NCI-H2196 (cell line): ENCODE data around the gene PARVB.

Experiments
- DNase-seq: peaks from one replicate; lab custom pipeline; 2025; ENCODE audit not compliant: unreplicated experiment; lab: John Stamatoyannopoulos, UW

PARVB gene, protein sequence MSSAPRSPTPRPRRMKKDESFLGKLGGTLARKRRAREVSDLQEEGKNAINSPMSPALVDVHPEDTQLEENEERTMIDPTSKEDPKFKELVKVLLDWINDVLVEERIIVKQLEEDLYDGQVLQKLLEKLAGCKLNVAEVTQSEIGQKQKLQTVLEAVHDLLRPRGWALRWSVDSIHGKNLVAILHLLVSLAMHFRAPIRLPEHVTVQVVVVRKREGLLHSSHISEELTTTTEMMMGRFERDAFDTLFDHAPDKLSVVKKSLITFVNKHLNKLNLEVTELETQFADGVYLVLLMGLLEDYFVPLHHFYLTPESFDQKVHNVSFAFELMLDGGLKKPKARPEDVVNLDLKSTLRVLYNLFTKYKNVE

DNA sequence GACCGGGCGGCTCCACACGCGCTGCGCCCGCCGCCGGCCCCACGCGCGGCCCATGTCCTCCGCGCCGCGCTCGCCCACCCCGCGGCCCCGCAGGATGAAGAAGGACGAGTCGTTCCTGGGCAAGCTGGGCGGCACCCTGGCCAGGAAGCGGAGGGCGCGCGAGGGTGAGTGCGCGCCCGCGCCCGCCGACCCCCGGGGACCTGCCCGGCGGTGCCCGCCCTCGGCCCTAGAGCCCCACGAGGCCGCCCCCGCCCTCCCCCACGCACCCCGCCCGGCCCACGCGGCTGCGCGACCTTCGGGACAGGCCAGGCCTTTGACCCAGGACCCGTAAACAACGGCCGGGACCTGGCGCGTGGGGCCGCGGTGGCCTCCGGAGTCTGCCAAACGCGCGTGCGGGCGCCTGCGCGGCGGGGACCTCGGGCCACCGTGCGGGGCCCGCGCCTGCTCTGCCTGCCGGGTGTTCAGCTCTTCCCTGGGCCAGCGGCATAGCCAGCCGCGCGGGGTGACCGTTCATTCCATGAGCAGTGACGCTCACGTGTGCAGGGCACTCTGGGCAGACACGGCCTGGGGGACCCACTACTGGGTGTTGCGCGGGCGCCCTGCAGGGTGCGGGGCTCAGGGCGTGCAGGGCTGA is at the start of gene PARVB:
TSS of gene PARVB (plus strand) at position 15 of the 634 bp plus-strand sequence. CDS start at position 53, 38 bp downstream.
- DNase-seq, result no peak

DNA sequence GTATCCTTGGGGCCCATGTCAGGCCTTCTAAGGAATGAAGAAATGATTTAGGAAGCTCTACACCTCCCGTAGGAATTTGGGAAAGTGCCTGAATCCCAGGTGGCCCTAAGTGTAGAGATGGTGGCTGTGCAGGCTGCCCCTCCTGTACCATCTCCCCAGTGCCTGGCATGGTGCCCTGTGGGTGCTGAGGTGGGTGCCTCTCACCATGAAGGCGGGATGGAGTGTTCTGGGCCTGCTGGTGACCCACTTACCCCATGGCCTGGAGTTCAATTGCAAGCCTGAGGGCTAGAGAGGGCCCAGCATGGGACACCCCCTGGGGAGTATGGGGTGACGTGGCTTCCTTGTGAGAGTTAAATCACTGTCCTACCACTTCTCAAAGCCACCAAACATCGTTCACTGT is 49.1 kb upstream of the PARVB start:
- DNase-seq, result no peak

DNA sequence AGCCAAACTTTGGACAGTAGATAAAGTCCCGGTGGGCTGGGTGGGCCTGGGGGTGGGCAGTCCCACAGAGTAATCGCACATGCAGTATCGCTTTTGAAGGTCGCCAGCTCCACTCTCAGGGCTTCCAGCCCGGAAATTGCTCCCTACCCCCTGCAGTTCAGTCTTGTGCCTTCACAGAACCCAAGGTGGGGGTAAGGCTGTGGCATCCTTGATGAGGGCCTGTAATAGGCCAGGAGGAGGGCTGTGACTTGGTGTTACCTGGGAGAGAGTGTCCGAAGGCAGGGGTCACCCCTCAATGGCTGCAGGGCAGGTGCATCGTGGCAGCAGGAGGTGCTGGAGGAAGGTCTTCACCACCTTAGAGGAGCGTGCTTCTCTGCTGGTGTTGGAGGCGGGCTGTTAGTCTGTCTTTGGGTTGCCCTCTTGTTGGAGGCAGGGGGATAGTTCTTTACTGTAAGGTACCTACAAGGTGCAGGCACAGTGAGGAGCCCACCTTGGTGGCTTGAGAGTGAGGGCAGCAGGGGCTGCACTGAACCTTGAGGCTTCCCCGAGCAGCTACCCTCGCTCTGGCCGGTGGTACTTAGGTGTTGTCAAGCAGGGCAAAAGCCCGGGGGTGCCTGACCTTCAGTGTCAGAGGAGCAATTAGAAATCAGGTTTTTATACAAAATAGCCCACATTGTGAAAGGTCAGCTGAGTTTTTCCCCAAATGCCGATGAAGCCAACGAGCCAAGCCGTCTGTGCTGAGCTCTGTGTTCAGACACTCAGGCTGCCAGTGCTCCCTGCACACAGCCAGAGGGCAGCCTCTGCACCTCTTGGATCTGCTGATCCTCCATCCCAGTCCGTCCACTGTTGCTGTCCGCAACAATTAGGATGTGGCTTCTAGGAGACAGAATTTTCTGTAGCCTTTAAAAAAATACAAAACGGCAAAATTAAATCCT is 47.0 kb upstream of the PARVB start:
- no peak for DNase-seq

DNA sequence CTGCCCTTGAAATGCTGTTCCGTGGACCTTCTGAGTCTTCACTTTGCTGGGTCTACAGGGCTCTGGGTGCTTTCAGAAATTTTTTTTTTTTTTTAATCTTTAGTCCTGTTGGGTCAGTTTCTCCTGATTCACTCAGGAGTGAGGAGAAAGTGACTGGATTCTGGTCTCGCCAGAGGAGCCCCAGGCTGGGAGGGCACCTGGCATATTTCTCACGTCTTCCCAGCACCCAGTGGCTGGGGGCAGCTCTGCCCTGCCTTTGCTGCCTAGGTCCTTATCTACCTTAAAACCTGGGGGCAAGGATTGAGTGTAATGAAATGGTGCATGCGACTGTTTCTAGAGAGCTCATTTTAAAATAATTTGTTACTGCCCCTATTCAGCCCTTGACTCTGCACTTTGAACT is 45.5 kb upstream of the PARVB start:
- no peak for DNase-seq

DNA sequence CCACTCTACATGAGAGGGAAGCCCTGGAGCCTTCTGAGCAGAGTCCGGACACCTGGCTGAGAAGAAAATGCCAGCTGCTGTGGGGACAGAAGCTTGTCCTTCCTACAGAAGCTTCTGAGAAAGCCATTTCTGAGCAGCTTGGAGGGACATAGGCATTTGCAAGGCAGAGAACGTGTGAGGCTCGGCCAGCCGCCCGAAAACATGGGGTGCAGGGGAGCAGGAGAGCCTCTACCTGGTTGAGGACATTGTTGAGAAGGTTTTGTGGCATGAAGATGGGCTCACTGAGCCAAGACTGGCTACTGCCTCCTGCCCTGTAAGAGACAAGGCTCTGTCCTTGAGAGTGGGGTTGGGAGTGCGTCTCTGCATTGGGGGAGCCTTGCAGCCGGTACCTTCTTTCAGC is 43.5 kb upstream of the PARVB start:
- DNase-seq, result no peak

DNA sequence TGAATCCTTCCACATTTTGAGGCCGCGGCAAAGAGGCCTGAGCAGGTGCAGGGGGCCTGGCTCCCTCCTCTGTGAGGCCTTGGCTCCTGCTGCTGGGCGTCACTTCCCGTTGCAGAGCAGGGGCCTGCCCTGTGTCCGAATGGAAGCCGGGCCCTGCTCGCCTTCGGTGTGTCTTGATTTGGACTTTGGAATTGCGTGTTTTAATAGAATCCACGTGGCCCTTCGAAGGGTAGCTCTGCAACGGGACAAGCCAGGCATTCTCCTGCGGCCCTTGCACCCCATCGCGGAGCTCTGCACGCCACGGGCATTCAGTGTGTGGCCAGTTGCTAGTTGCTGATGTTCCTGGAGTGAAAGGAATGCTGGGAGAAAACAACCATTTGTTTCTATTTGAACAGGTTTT is 43.1 kb upstream of the PARVB start:
- no peak for DNase-seq

DNA sequence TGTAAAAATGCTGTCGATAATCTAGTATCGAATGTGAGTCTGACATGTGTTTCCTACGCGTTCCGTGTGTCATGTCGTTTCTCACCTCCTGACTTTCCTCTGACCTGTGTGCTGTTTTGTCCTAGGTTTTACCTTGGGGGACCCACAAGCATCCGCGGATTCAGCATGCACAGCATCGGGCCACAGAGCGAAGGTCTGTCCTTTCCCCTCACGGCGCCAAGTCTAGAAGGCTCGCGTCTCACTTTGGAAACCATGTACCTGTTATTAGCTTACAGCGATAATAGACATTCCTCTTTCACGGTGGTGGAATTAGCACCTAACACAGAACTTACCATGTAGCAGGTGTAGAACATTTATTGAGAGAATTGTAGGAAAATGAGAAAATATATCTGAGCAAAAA is 40.3 kb upstream of the PARVB start:
- DNase-seq, result no peak

DNA sequence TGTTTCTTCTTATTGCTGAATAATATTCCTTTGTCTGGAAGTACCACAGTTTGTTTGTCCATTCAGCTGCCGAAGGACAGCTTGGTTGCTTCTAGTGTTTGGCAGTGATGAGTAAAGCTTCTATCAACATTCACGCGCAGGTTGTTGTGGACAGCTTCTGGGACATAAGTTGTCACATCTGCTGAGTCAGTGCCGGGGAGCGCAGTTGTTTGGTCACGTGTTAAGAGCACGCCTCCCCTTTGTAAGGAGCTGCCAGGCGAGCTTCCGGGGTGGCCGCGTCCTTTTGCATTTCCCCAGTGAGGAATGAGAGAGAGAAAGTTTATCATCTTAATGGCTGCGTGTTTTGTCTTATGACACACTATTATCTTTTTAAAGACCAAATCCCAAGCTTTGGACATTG is 38.6 kb upstream of the PARVB start:
- no peak for DNase-seq

DNA sequence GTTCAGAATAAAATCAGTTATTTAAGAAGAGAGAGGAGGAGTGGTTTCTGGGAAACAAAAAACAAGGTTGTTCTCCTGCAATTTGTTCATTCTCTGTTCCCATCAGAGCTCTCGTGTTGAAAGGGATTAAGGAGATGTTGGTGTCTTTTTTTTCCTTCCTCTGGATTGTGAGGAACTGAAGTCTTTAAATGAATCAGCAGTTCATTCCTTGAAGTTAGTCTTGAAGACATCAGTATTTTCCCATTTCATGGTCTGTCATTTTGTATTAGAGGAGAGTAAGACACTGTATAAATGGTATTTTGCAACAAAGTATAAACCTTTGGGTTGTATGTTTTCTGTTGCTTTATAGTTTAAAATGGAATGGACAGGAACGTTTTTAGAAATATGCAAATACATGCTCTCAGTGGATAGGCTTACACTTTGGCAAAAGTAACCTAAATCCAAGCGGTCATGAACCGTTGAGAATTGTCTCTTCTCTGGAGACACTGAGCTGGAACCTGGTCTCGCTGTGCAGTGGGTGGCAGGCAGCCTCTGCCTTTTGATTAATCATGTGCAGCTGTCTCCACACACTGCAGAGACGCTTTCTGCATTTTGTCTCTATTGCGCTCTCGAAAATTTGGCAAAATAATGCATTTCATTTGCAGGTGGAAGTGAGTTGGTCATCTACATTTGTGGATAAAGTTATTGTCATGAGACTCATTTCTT is 35.8 kb upstream of the PARVB start:
- DNase-seq, result no peak

DNA sequence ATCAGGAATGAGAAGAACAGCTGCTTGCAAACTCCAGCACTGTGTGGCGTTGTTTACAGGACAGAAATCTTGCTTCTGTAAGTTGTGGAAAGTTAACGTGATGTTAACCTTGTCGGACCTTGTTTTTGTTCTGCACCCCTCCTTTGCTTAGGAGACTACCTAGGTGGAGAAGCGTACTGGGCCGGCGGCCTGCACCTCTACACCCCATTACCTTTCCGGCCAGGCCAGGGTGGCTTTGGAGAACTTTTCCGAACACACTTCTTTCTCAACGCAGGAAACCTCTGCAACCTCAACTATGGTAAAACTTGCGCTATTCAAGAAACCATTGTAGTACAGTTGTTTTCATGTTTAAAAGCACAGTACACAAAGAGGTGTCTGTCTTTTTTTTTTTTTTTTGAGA is 35.1 kb upstream of the PARVB start:
- no peak for DNase-seq

DNA sequence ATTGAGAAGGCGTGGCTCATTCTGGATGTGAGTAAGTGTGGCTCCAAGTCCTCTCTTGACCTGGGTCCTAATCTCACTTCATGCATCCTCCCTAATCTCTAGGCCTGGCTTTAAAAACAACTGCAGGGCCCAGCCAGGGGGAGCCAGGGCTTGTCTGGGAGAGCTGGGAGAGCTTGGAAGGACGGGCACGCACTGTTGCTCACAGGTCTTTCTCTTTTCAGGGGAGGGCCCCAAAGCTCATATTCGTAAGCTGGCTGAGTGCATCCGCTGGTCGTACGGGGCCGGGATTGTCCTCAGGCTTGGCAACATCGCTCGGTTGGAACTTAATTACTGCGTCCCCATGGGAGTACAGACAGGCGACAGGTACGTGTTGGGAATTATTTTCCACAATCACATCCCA is 34.1 kb upstream of the PARVB start:
- DNase-seq, result no peak

DNA sequence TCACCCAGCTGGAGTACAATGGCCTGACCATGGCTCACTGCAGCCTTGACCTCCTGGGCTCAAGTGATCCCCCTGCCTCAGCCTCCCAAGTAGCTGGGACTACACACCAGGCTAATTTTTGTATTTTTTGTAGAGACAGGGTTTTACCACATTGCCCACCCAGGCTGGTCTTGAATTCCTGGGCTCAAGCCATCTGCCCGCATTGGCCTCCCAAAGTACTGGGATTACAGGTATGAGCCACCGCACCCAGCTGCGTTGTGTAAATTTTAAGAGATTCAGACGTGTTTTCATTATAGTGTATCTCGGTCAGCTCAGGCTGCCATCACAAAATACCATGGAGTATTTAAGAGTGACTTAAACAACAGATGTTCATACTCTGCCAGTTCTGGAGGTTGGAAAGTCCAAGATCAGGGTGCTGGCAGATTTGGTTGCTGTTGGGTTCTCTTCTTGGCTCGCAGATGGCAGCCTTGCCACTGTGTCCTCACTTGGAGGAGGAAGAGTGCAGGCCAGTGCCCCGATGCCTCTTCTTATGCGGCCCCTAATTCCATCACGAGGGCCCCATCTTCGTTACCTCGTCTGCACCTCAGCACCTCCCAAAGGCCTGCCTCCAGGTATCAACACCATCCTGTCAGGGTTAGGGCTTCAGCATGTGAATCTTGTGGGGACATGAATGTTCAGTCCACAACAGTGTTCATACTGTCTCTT is 32.6 kb upstream of the PARVB start:
- DNase-seq, result no peak

DNA sequence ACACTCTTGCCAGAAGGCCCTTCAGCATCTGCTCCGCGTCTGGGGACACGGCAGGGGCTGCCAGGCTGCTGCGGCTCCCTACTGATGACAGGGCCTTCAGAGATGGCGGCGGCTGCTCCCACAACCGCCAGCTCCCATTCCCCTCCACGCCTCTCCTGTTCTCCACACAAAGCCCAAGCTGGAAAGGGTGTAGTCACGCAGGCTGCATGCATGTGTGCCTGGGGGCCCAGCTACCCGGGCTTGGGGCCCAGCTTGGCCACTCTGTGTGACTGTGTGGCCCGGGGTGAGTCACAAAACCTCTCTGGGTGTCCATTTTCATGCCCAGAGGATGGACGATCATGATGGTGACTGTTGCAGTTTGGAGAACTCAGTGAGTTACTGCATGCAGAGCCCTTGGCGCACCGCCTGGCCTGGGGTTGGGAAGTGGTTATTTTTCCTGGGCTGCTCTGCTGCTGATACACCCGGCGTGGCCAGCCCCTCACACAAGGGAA is 31.7 kb upstream of the PARVB start:
- DNase-seq, result no peak

DNA sequence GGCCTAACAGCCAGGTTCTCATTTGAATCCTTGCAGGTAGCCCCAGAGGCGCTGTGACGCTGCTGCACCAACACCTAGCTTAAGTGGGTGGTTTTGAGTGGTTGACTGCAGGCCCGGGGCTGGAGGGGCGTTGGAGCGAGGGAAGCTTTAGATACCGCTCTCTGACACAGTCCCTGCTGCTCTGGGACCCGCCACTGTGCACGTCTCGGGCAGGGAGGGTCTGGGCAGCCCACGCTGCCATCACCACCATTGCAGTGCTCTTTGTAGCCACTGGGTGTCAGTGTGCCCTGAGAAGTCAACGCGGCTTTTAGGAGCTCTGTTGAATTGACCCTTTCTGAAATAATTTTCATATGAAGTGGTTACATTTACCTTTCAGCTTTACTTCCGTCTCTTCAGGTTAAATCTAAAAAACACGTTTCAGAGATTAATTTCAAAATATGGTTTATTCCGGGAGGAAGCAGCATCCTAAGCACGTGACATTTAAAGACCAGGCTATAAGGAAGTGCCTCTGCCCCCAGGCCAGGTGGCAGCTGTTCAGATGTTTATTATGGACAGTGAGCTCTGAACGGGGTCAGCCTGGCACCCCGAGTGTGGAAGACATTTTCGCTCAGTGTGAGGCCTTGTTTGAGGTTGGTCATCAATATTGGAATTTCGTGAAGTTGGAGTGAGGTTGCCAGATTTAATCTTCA is 30.9 kb upstream of the PARVB start:
- DNase-seq, result peak; percentile 64

DNA sequence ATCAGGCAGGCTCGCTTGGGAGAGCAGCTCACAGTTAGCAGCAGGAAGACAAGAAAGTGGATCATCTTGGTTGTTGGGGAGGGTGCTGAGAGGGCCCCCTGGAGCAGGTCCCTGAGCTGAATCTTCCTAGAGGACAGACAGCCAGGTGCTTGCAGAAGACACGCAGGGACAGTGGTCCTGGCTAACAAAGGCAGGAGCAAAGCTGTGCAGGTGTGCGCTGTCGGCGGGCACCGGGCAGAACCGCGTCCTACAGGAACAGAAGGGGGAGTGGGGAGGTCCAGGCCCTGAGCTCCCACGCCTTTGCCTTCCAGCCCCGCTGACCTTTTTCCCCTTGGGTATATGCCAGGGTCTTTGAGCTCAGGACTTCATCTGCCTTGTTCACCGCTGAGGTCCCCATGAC is 30.1 kb upstream of the PARVB start:
- DNase-seq, result peak; percentile 29

DNA sequence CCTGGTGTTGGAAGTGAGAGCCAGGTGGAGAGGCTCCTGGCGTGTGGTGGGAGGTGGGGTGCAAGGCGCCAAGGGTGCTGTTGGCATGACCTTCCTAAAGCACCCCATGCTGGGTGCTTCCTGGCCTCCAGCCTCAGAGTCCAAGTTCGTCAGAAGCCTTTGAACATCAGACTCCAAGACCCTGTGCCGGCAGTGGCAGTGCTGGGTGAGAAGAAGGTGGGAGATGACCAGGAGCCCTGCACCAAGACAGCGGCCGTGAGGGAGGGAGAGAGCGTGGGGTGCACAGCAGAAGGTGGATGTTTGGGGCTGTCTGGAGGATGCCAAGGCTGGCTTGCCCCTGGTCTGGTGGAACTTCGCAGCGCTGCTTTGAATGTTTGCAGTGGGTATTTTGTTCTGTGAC is 29.7 kb upstream of the PARVB start:
- no peak for DNase-seq

DNA sequence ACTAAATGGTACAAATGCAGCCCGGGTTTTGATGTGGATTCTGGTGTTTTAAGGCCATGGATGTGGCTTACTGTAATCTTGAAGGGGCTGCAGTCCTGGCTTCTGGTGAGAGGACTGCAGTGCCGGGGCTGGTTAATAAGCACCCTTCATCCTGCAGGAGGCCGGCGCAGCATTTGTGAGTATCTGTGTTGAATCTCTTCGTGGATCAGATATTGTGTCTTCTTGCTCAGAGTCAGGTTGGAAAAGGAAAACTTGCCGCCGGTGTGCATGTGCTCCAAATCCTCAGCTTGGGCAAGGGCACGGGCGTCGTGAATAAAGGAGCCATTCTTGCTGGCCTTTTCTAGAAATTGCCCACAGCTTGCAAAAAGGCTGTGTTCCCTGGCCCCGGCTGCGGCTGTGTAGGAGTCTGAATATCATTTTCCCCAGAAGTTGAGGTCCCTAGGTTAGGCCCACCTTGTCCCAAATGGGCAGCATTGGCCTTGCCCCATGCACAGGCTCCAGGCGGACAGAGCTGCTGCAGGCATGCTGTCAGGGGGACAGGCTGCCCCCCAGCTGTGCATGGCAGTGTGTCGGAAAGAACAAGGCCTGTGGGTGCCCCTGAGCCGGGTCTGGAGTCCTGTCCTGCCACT is 28.9 kb upstream of the PARVB start:
- DNase-seq, result no peak

DNA sequence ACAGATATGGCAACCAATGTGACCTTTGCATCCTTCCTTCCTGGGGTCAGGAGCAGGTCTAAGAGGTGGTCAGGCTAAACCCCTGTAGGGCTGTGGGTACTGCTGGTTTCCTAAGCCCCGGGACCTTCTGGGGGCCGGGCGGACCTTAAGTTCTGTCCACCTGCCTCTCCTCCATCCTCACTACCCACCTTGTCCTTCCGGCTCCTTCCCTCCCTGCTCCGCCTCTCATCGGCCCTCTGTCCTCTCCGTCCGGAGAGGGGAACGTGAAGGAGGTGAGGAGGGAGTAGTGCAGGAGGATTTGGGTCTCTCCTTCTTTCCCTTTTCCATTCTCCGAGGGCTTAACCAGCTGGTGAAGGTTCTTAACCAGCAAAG is 28.3 kb upstream of the PARVB start:
- DNase-seq, result no peak
